Vagina (tissue), 2 donors: Measurements from ENCODE around the gene PLCL1. TPM values are rescaled to one million over a fixed set of nuclear protein-coding genes. Genes with fewer than 3 reads are reported as not detected.

Experiments
- DNase-seq, 2 donors: peaks; one replicate each; pipeline ENCODE4 v3.0.0-alpha.2; 2017; ENCODE audit errors: extremely low spot score in 2 of 2
- H3K27ac ChIP-seq: fragments of 200-600 bp; sonication (generic); one replicate; pipeline ENCODE4 v1.5.1; 2019
- H3K27me3 ChIP-seq: fragments of 200-600 bp; sonication (generic); one replicate; pipeline ENCODE4 v1.5.1; 2019
- H3K36me3 ChIP-seq, 2 donors: fragments of 200-600 bp; sonication (generic); one replicate each; pipeline ENCODE4 v1.5.1; 2017 to 2019
- H3K4me1 ChIP-seq: fragments of 200-600 bp; sonication (generic); one replicate; pipeline ENCODE4 v1.5.1; 2019
- H3K4me3 ChIP-seq, 2 donors: fragments of 200-600 bp; sonication (generic); 1 replicate in 1 of 2; 2 replicates in 1 of 2; pipeline ENCODE4 v1.5.1; 2016 to 2019
- H3K9me3 ChIP-seq: fragments of 200-600 bp; sonication (generic); one replicate; pipeline ENCODE4 v1.5.1; 2019
- POLR2A ChIP-seq, 2 donors: fragments of 450-650 bp; IDR thresholded peaks; one replicate each; pipeline ENCODE4 v1.6.1; 2017; ENCODE audit warnings: antibody characterized with exemption in 2 of 2, mild to moderate bottlenecking in 2 of 2, moderate library complexity in 2 of 2
- POLR2AphosphoS5 ChIP-seq, 2 donors: sonication (generic); formaldehyde crosslinking; IDR thresholded peaks; one replicate each; pipeline ENCODE4 v1.9.0; 2017; ENCODE audit warnings: antibody characterized with exemption in 2 of 2, mild to moderate bottlenecking in 2 of 2, low read depth in 1 of 2; ENCODE audit not compliant: insufficient read depth in 1 of 2
- intact Hi-C: fragments of 100-400 bp; cut with DNase I; formaldehyde crosslinking; loops from one replicate; pipeline ENCODE4 v1.15.1; 2023
- total RNA-seq: library from RNA; depleted of rRNA; stranded (reverse); fragments of >200 nt; gene quantifications from one replicate; pipeline ENCODE4 v1.2.3, GENCODE V29; 2016
- TF ChIP-seq, protein P1 (sequence below), 3 experiments: fragments of 450-650 bp in 2 of 3; fragments of 200-600 bp in 1 of 3; sonication (generic) in 1 of 3; IDR thresholded peaks; one replicate each; pipeline ENCODE4 v1.5.1; 2017 to 2019; ENCODE audit warnings: antibody characterized with exemption in 3 of 3, mild to moderate bottlenecking in 2 of 3, moderate library complexity in 2 of 3

PLCL1 gene
- total RNA-seq, 1 donor from 2014 or later = 6.6 TPM

DNA sequence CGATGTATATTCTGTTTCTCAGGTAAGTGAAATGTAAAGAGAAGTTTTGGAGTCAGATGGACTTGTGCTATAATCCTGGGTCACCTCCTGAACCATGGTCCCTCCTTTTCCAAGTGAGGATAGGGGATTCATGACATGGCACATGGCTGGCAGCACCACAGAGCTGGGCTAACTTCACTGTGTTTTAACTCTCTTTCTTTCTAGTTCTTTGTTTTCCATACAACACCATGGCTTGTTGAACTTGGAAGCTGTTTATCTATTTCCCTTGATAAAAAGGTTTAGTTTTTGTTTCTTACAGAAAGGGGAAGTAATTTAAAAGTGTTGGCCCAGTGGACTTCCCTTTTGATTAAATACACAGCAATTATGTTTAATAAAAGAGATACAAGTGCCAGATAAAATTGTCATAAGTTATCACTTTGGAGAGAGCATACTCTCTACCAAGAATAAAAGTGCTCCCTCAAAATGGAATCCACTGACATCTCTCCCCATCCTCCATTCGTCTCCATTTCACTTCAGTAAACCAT, 90.4 kb downstream of the PLCL1 start:
- Histone ChIP-seq H3K27ac (no peak overlapping the region), H3K27me3 (no peaks in the 10 kb centered on the region), H3K4me3 (no peak overlapping the region), H3K36me3 (no peaks in the 10 kb centered on the region), H3K9me3 (no peaks in the 10 kb centered on the region), H3K4me1 (no peaks in the 10 kb centered on the region)
- intact Hi-C loops = no loop called here
- DNase-seq = no peak
- TF ChIP-seq, protein P1, sequence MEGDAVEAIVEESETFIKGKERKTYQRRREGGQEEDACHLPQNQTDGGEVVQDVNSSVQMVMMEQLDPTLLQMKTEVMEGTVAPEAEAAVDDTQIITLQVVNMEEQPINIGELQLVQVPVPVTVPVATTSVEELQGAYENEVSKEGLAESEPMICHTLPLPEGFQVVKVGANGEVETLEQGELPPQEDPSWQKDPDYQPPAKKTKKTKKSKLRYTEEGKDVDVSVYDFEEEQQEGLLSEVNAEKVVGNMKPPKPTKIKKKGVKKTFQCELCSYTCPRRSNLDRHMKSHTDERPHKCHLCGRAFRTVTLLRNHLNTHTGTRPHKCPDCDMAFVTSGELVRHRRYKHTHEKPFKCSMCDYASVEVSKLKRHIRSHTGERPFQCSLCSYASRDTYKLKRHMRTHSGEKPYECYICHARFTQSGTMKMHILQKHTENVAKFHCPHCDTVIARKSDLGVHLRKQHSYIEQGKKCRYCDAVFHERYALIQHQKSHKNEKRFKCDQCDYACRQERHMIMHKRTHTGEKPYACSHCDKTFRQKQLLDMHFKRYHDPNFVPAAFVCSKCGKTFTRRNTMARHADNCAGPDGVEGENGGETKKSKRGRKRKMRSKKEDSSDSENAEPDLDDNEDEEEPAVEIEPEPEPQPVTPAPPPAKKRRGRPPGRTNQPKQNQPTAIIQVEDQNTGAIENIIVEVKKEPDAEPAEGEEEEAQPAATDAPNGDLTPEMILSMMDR (IDR thresholded peaks at IDR 0.05) = no peak
- no peak for TF ChIP-seq POLR2AphosphoS5 (IDR thresholded peaks at IDR 0.05; ENCODE audit: insufficient read depth in 1 of 2, low read depth in 1 of 2)
- TF ChIP-seq POLR2A (IDR thresholded peaks at IDR 0.05) = no peak

DNA sequence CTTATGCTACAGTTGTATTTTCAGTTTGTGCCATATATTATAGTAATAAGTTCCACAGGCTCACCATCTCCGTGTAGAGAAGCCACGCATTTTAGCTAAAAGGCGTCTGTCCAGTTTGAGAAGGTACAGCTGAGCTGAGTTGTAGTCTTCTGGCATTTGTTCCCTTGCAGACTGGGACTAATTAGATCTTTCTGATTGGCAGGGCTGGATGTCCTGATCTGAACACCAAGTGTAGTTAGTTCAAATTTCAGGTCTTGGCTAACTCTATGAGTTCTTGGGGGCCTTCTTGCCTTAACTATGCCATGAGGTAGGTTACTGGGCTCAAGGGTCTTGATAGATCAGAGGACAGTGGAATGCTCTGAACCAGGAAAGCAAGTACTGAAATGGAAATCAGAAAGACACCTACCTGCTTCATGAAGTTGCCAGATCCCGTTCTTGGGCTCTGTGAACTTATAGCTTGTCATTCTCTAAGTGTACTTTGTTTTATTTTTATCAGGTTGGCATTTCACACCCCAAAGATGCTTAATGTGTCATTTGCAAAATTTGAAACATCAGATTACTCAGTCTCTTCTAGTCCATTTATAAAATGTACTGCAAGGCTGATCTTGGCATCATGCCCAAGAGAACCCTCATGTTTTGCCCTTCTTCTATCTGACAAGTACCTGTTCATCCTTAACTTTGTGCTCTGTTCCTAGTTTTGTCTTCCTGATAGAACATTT, 93.7 kb downstream of the PLCL1 start:
- no peak overlapping the region for H3K4me3 ChIP-seq
- intact Hi-C loops = no loop called here
- DNase-seq = no peak
- no peaks in the 10 kb centered on the region for H3K36me3 ChIP-seq
- no peaks in the 10 kb centered on the region for H3K9me3 ChIP-seq
- no peak overlapping the region for H3K27ac ChIP-seq
- no peaks in the 10 kb centered on the region for H3K27me3 ChIP-seq
- H3K4me1 ChIP-seq = no peaks in the 10 kb centered on the region
- TF ChIP-seq POLR2AphosphoS5 (IDR thresholded peaks at IDR 0.05; ENCODE audit: insufficient read depth in 1 of 2, low read depth in 1 of 2) (no peak), POLR2A (IDR thresholded peaks at IDR 0.05) (no peak)
- TF ChIP-seq, protein P1 (IDR thresholded peaks at IDR 0.05) = no peak

DNA sequence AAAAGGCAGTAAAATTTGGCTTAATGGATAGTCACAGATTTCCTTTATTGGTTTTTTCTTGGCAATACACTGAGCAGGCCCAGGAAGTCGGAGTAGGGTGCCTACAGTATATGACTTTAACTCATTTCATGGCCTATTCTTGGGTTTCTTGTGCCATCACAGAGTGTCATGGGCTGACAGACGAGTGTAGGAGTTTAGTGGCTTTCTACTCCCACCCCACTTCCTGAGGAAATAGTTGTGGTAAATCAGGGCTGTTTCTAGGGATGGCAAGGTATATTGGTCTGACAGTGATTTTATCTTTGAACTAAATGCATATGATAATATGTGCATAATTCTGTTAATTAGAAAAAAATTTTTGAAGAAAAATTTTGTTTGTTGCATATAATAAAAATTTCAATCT, 100.1 kb downstream of the PLCL1 start:
- H3K9me3 ChIP-seq = no peaks in the 10 kb centered on the region
- H3K36me3 ChIP-seq = no peaks in the 10 kb centered on the region
- H3K27me3 ChIP-seq = no peaks in the 10 kb centered on the region
- DNase-seq = no peak
- TF ChIP-seq POLR2AphosphoS5 (IDR thresholded peaks at IDR 0.05; ENCODE audit: insufficient read depth in 1 of 2, low read depth in 1 of 2) (no peak), POLR2A (IDR thresholded peaks at IDR 0.05) (no peak)
- TF ChIP-seq, protein P1 (IDR thresholded peaks at IDR 0.05) = no peak
- H3K4me1 ChIP-seq = no peaks in the 10 kb centered on the region
- intact Hi-C loops = no loop called here
- H3K27ac ChIP-seq = no peak overlapping the region
- no peak overlapping the region for H3K4me3 ChIP-seq

DNA sequence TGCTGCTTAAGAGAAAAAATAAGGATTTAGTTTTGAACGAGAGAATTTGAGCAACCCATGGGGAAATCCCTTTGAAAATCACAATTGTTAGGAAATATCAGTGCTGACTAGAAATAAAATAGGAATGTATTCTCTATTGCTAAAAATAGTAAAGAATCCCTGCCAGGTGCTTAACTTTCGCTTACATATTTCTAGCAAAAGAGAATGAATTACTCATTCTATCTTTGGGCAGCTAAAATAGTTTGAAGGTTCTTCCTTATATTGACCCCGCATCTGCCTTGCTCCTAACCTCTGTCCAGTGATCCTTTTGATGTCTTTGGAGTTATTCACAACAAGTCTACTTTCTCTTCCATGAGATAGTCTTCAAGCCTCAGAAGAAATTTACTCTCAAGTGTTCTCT, 103.8 kb downstream of the PLCL1 start:
- no peak for DNase-seq
- Histone ChIP-seq H3K27me3 (no peaks in the 10 kb centered on the region), H3K9me3 (no peaks in the 10 kb centered on the region), H3K4me3 (no peak overlapping the region), H3K27ac (no peak overlapping the region), H3K4me1 (no peaks in the 10 kb centered on the region), H3K36me3 (no peaks in the 10 kb centered on the region)
- TF ChIP-seq POLR2A (IDR thresholded peaks at IDR 0.05) (no peak), POLR2AphosphoS5 (IDR thresholded peaks at IDR 0.05; ENCODE audit: insufficient read depth in 1 of 2, low read depth in 1 of 2) (no peak)
- TF ChIP-seq, protein P1 (IDR thresholded peaks at IDR 0.05) = no peak
- intact Hi-C loops = no loop called here
